ENCODE measurements around the gene IKZF2.
A peak's percentile ranks its signal among the peaks of the same experiment; 100 is the strongest.

IKZF2 gene

GRCh38 chr2:213152065-213152794 lies 818 bp upstream of the IKZF2 start:
- DNase-seq, result peak; percentile 14 to 17

GRCh38 chr2:213150315-213151097 lies 906 bp downstream of the IKZF2 start:
- no peak for DNase-seq

GRCh38 chr2:213149949-213150314 lies 1.5 kb downstream of the IKZF2 start:
- no peak for DNase-seq

- DNase-seq, result no peak
These were observed 2.0 kb downstream of the IKZF2 start for GRCh38 chr2:213149294-213149875.

GRCh38 chr2:213148572-213149261 lies 2.7 kb downstream of the IKZF2 start:
- DNase-seq, result no peak

GRCh38 chr2:213147538-213147937 lies 3.9 kb downstream of the IKZF2 start:
- DNase-seq, result no peak

GRCh38 chr2:213145715-213146242 lies 5.6 kb downstream of the IKZF2 start:
- no peak for DNase-seq

GRCh38 chr2:213137064-213137463 lies 14.3 kb downstream of the IKZF2 start:
- DNase-seq, result no peak

- DNase-seq, result no peak
These were observed 22.1 kb downstream of the IKZF2 start for GRCh38 chr2:213129311-213129710.

GRCh38 chr2:213125646-213126347 lies 25.6 kb downstream of the IKZF2 start:
- no peak for DNase-seq

- DNase-seq, result no peak
These were observed 28.7 kb downstream of the IKZF2 start for GRCh38 chr2:213122725-213123124.

- no peak for DNase-seq
These were observed 29.7 kb downstream of the IKZF2 start for GRCh38 chr2:213121690-213122089.

- DNase-seq, result peak; percentile 1 to 15
These were observed 32.2 kb downstream of the IKZF2 start for GRCh38 chr2:213119061-213119809.

GRCh38 chr2:213108308-213108707 lies 43.1 kb downstream of the IKZF2 start:
- no peak for DNase-seq

- no peak for DNase-seq
These were observed 43.7 kb downstream of the IKZF2 start for GRCh38 chr2:213107728-213108127.

- DNase-seq, result no peak
These were observed 46.2 kb downstream of the IKZF2 start for GRCh38 chr2:213105212-213105611.

- no peak for DNase-seq
These were observed 46.6 kb downstream of the IKZF2 start for GRCh38 chr2:213104903-213105202.

- DNase-seq, result no peak
These were observed 47.1 kb downstream of the IKZF2 start for GRCh38 chr2:213104092-213104902.

- DNase-seq, result no peak
These were observed 49.5 kb downstream of the IKZF2 start for GRCh38 chr2:213101692-213102460.

GRCh38 chr2:213101109-213101508 lies 50.3 kb downstream of the IKZF2 start:
- DNase-seq, result no peak
